ENCODE measurements around the gene GALNT15.

The GALNT15 gene

GRCh38 chr3:16189201-16189600, 14.7 kb downstream of the GALNT15 start:
- DNase-seq: no peak

GRCh38 chr3:16190704-16191103, 16.2 kb downstream of the GALNT15 start:
- DNase-seq: no peak

GRCh38 chr3:16191591-16191990, 17.1 kb downstream of the GALNT15 start:
- no peak for DNase-seq

GRCh38 chr3:16192176-16192811, 17.8 kb downstream of the GALNT15 start:
- DNase-seq: no peak

- no peak for DNase-seq
Observed at GRCh38 chr3:16198427-16198826, 23.9 kb downstream of the GALNT15 start.

- no peak for DNase-seq
Observed at GRCh38 chr3:16199769-16200168, 25.3 kb downstream of the GALNT15 start.

GRCh38 chr3:16200411-16200810, 25.9 kb downstream of the GALNT15 start:
- DNase-seq: peak; percentile 70

GRCh38 chr3:16203031-16203430, 28.6 kb downstream of the GALNT15 start:
- no peak for DNase-seq

GRCh38 chr3:16203671-16204629, 29.5 kb downstream of the GALNT15 start:
- DNase-seq: no peak

- no peak for DNase-seq
Observed at GRCh38 chr3:16204751-16205150, 30.3 kb downstream of the GALNT15 start.

GRCh38 chr3:16205156-16205870, 30.8 kb downstream of the GALNT15 start:
- no peak for DNase-seq

GRCh38 chr3:16207031-16207430, 32.6 kb downstream of the GALNT15 start:
- DNase-seq: no peak

- no peak for DNase-seq
Observed at GRCh38 chr3:16211176-16211904, 36.9 kb downstream of the GALNT15 start.

GRCh38 chr3:16214366-16214765, 39.9 kb downstream of the GALNT15 start:
- DNase-seq: no peak

- DNase-seq: no peak
Observed at GRCh38 chr3:16216373-16216935, 42.0 kb downstream of the GALNT15 start.

- DNase-seq: no peak
Observed at GRCh38 chr3:16219777-16220176, 45.3 kb downstream of the GALNT15 start.

GRCh38 chr3:16221990-16222389, 47.5 kb downstream of the GALNT15 start:
- no peak for DNase-seq

- no peak for DNase-seq
Observed at GRCh38 chr3:16222547-16222946, 48.1 kb downstream of the GALNT15 start.

- peak; percentile 4 for DNase-seq
Observed at GRCh38 chr3:16224325-16224724, 49.8 kb downstream of the GALNT15 start.

- DNase-seq: no peak
Observed at GRCh38 chr3:16227566-16227965, 53.1 kb downstream of the GALNT15 start.

GRCh38 chr3:16229681-16230080, 55.2 kb downstream of the GALNT15 start:
- DNase-seq: no peak

- no peak for DNase-seq
Observed at GRCh38 chr3:16231983-16232382, 57.5 kb downstream of the GALNT15 start.
